Left renal pelvis (tissue), 4 donors: Measurements from ENCODE around the gene DDX50. TPM values are rescaled to one million over a fixed set of nuclear protein-coding genes. Genes with fewer than 3 reads are reported as not detected.
A peak's percentile ranks its signal among the peaks of the same experiment; 100 is the strongest.
"Not testable (repeated sequence)": the region's sequence is repeated elsewhere in the genome, so short reads cannot be mapped to it uniquely, and the experiment has no call there.

ENCODE experiments used
- DNase-seq, 4 donors: peaks; one replicate each; pipeline ENCODE4 v3.0.0-alpha.2; 2013; ENCODE audit warnings: low read depth in 4 of 4, low spot score in 3 of 4
- polyA plus RNA-seq, 4 donors: library from polyadenylated mRNA; unstranded; fragments of 120-200 nt; gene quantifications; one replicate each; pipeline ENCODE4 v1.2.1, GENCODE V29; 2013; ENCODE audit not compliant: insufficient read length in 4 of 4

The DDX50 gene
- polyA plus RNA-seq, 4 donors = 60.7 to 74.6 (median 66.1) TPM

DNA sequence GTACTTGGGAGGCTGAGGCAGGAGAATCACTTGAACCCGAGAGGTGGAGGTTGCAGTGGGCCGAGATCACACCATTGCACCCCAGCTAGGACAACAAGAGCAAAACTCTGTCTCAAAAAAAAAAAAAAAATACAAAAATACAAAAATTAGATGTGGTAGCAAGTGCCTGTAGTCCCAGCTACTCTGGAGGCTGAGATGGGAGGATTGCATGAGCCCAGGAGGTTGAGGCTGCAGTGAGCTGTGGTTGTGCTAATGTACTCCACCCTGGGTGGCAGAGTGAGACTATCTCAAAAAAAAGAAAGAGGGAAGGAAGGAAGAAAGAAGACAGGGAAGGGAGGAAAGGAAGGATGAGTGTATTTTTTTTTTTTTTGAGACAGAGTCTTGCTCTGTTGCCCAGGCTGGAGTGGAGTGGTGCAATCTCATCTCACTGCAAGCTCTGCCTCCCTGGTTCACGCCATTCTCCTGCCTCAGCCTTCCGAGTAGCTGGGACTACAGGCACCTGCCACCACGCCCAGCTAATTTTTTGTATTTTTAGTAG is 74.9 kb downstream of the DDX50 start:
- DNase-seq = not testable (repeated sequence)

DNA sequence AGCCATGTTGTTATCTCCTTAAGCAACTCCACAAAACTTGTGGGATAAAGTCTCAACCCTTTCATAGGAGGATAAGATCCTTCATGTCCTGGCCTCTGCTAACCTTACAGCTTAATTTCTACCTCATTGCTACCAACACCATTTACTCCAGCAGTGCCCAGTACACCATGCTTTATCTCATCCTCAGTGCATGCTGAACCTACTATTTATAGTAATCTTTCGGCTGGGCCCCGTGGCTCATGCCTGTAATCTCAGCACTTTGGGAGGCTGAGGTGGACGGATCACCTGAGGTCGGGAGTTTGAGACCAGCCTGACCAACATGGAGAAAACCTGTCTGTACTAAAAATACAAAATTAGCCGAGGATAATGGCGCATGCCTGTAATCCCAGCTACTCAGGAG is 78.6 kb downstream of the DDX50 start:
- DNase-seq = not testable (repeated sequence)

DNA sequence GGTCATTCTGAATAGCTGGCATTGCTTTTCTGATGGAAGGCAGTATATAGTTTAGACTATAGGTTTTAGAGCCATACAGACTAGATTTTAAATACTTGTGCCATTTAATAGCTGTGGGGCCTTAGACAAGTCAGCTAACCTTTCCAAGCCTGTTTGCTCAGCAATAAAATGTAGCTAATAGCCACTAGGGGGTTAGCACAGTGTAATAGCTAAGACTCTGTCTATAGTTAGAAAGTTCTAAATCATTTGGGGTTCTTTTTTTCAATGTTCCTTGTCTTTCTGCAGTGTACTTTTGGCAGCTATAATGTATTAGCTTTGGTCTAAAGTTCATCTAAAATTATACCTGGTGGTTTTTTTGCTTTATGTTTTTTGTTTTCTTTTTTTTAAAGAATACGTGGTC is 80.0 kb downstream of the DDX50 start:
- no peak for DNase-seq

DNA sequence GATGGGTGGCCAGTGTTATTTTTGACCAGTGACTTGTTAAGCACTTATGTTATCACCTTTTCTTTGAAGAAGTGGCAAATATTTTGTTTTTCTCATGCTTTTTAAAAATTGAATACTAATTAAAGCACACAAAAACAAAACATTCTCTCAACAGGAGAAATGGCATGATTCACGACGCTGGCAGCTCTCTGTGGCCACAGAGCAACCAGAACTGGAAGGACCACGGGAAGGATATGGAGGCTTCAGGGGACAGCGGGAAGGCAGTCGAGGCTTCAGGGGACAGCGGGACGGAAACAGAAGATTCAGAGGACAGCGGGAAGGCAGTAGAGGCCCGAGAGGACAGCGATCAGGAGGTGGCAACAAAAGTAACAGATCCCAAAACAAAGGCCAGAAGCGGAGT is 81.3 kb downstream of the DDX50 start:
- DNase-seq = no peak

DNA sequence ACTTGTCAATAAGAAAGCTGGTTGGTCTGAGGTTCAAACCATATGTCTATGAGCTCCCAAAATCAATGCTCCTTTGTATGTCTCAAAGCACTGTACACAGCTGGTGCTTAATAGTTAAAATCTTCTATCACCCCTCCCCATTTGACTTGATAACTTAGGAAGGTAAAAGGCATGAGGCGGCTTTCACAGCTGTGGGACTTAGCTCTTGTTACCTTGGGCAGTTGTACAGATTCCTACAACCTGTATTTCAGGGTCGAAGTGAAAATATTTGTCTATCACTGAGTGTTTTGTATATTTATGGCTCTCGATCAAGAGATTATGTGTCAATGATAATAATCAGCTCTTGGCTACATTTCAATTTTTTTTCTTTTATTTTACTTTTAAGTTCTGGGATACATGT is 86.5 kb downstream of the DDX50 start:
- no peak for DNase-seq

DNA sequence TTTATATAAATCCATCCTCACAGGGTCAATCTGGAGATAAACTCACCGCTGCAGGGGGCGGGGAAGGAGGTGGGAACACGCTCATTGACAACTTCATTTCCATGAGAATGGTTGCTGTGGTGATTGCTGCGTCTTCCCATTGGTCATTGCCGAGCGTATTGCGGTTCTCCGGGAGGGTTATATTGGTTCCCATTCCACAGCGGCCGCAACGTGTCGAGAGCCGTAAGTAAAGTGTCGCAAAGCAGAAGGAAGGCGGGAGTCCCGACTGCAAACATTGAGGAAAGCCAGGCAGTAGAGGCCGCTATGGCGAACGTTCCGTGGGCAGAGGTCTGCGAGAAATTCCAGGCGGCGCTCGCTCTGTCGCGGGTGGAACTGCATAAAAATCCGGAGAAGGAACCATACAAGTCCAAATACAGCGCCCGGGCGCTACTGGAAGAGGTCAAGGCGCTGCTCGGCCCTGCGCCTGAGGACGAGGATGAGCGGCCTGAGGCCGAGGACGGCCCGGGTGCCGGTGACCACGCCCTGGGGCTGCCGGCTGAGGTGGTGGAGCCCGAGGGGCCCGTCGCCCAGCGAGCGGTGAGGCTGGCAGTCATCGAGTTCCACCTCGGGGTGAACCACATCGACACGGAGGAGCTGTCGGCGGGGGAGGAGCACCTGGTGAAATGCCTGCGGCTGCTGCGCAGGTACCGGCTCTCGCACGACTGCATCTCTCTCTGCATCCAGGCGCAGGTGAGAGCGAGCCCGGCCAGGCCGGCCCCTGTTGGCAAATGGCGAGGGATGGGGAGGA is 87.6 kb downstream of the DDX50 start, which contains the start of gene KIFBP:
KIFBP (plus strand) TSS at position 274 of the 787 bp plus-strand sequence; CDS start at position 304, 30 bp downstream.
- DNase-seq = peak; percentile 90 to 93 (median 91)

DNA sequence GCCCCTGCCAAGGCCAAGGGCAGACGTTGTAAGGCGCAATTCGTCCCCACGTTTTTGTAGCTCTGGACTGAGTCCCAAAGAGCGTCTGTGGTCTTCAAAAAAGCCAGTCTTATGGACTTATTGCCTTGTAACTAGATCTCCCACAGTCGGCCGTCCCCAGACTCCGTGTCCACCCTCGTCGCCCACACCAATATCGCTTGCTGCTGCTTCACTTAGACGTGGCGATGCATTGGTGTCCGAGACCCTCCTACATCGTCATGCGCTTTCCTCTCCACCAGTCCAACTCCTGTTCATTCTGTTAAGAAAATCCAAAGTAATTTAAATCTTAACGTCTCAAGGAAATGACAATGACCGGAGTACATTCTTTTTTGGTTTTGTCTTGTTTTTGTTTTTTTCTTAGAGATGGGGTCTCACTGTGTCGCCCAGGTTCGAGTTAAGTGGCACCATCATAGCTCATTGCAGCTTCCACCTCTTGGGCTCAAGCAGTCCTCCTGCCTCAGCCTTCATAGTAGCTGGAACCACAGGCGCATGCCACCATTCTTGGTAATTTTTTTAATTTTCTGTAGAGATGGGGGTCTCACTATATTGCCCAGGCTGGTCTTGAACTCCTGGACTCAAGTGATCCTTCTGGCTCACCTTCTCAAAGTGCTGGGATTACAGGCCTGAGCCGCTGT is 88.3 kb downstream of the DDX50 start:
- DNase-seq = no peak

DNA sequence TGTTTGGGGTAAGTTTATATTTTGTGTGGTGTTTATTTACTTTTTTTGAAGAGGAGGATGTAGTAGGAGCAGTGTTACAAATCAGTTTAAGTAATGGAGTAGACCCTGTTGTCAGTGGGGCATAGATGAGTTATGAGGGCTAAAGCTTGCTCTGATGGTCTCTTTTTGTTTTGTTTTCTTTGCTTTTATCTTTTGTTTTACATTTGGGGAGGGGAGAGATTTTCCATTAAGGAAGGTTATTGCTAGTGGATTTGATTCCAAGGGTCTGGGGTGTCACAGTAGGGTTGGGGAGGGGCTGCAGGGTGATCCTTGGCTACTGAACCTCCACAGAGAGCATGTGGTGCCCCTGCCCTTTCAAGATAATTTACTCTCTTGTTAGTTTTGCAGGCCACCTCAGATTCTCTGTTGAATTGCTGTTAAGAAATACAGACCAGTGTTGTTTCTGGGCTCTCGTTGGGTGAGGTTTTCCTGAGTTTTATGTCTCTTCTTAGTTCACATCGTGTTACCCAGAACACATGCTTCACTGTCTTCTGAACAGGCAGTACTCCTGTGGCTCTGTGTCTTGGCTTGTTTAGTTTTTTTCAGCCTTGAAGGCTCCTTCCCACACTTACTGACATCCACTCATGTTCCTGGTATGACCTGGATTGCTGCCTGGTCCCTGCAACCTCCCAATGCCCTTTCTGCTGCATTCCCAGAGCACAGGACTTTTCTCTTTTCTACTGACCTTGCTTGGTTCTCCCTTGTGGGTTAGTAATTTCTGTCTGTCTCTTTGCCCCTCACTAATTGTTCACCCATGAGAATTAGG is 91.7 kb downstream of the DDX50 start:
- no peak for DNase-seq

Other genes starting within 250 kb of the DDX50 start
- gene CCAR1, start 180.1 kb upstream of the DDX50 start, polyA plus RNA-seq = 100 to 1,000 TPM in 3 of 4 donors, 10 to 100 TPM in 1; 98.3 to 199 (median 188) TPM
- gene STOX1, start 73.8 kb upstream of the DDX50 start, polyA plus RNA-seq = 10 to 100 TPM in 2 of 4 donors, 1 to 10 TPM in 2; 6.2 to 14.7 (median 10.5) TPM
- 10 to 100 TPM; 42.5 to 65.1 (median 55.7) TPM for gene DDX21, start 54.9 kb downstream of the DDX50 start, polyA plus RNA-seq
- 10 to 100 TPM; 29.9 to 39.0 (median 36.1) TPM for gene KIFBP, start 87.5 kb downstream of the DDX50 start, polyA plus RNA-seq
- gene SRGN, start 186.8 kb downstream of the DDX50 start, polyA plus RNA-seq = 10 to 100 TPM; 17.7 to 45.6 (median 22.4) TPM
- 100 to 1,000 TPM in 1 of 4 donors, 10 to 100 TPM in 3; 65.7 to 110 (median 87.0) TPM for gene VPS26A, start 222.9 kb downstream of the DDX50 start, polyA plus RNA-seq